ENCODE results near the gene CHST3.
A peak's percentile ranks its signal among the peaks of the same experiment; 100 is the strongest.
"Not testable (repeated sequence)": the region's sequence is repeated elsewhere in the genome, so short reads cannot be mapped to it uniquely, and the experiment has no call there.

Gene CHST3

GRCh38 chr10:71985542-71986250 is 21.5 kb downstream of the CHST3 start:
- no peak overlapping the region for H3K27ac ChIP-seq
- DNase-seq (ENCODE audit: low read depth, low spot score), result no peak

GRCh38 chr10:71988895-71989294 is 24.7 kb downstream of the CHST3 start:
- not testable (repeated sequence) for DNase-seq (ENCODE audit: low read depth, low spot score); H3K27ac ChIP-seq

GRCh38 chr10:71989661-71990454 is 25.7 kb downstream of the CHST3 start:
- no peak for DNase-seq (ENCODE audit: low read depth, low spot score)

DNA sequence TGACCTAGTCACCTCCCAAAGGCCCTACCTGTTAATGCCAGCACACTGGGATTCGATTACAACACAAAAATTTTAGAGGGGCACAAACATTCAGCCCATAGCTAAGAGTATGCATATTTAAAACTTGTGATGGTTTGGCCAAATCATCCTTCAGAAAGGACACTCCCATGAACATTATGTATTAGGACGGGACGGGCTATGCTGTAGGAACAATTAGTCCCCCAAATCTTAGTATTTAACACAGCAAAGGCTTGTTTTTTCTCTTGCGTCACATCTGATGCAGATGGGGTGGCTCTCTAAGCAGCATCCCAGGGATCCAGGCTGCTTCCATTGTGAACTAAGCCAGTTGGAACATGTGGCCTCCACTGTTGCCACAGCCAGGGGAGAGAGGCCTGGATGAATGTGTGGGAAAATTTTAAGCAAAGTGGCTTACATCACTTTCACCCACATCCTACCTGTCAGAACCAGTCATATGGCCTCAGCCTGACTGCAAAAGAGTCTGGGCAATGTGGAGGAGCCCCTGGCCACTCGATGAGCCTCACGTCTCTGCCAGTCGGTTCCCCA is 26.6 kb downstream of the CHST3 start:
- no peak overlapping the region for H3K27ac ChIP-seq
- no peak for DNase-seq (ENCODE audit: low read depth, low spot score)

More at GRCh38 chr10:71989661-71990454, 25.7 kb downstream of the CHST3 start:
- no peak overlapping the region for H3K27ac ChIP-seq

DNA sequence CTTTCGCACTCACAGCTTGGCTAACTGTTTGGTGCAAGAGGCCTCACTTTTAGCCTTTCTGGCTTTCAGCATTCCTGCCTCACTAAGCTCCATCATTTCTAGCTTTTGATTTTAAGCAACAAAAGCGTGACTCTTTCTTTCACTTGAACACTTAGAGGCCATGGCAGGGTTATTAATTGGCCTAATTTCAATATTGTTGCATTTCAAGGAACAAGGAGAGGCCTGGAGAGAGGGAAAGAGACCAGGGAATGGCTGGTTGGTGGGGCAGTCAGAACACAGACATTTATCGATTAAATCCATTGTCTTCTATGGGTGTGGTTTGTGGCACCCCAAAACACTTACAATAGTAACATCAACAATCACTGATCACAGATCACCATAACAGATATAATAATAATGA is 31.3 kb downstream of the CHST3 start:
- no peak for DNase-seq (ENCODE audit: low read depth, low spot score)
- H3K27ac ChIP-seq, result no peak overlapping the region

DNA sequence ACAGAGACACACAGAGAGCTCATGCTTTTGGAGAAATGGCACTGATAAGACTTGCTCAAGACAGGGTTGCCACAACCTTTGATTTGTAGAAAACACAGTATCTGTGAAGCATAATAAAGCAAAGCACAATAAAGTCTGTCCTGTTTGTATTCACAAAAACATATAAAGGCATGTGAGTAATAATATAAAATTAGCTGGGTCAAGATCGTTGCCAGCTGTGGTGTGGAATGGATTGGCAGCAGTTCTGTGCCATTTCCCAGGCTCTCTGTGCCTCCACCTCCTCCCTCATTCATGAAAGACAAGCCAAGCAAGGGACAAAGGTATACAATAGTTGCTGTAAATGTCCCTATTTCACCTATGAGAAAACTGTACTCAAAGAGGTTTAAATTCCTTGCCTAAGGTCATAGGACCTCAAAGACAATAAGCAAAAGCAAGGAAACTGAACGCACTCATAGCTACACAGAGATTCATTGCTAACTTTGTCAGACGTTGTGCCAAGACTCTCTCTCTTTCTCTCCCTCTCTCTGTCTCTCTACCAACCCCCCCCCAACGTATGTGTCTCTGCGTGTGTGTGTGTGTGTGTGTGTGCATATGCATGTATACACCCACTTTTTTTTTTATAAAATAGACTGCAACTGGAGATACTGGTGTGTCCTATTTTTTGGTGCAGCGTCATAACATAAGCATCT is 31.8 kb downstream of the CHST3 start:
- no peak overlapping the region for H3K27ac ChIP-seq
- DNase-seq (ENCODE audit: low read depth, low spot score), result no peak

DNA sequence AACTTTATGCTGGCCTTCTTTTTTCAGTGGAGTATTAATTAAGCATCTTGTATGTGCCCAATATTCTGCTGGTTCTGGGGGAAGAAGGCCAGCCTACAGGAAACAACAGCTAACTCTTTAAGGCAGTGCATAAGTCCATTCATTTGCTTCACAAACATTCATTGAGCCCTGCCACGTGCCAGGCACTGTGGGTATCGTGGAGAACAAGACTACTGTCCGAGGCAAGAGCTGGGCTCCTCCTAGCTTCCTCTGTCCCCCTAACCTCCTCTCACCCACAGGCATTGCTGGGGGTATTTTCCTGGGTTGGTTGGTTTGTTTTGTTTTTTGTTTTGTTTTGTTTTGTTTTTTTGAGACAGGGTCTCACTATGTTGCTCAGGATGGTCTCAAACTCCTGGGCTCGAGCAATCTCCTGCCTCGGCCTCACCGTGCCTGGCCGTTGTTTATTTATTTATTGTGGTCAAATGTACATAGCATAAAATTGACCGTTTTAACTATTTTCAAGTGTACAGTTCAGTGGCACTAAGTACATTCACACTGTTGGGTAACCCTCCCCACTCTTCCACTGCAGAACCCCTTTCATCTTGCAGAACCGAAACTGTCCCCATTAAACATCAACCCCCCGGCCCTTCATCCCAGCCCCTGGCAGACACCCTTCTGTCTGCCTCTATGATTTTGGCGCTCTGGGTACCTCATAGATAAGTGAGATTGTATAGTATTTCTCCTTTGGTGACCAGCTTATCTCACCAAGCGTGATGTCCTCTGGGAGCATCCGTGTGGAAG is 32.6 kb downstream of the CHST3 start:
- DNase-seq (ENCODE audit: low read depth, low spot score), result no peak
- H3K27ac ChIP-seq, result no peak overlapping the region

GRCh38 chr10:71998119-71998839 is 34.1 kb downstream of the CHST3 start:
- H3K27ac ChIP-seq, result peak overlapping the region; percentile 78
- DNase-seq (ENCODE audit: low read depth, low spot score), result no peak

GRCh38 chr10:71998840-71999194 is 34.6 kb downstream of the CHST3 start:
- H3K27ac ChIP-seq, result peak overlapping the region; percentile 78
- peak; percentile 56 for DNase-seq (ENCODE audit: low read depth, low spot score)

- DNase-seq (ENCODE audit: low read depth, low spot score), result no peak
- peak overlapping the region; percentile 78 for H3K27ac ChIP-seq
These were observed 35.3 kb downstream of the CHST3 start for GRCh38 chr10:71999360-72000072.

GRCh38 chr10:72000073-72001032 is 36.2 kb downstream of the CHST3 start:
- DNase-seq (ENCODE audit: low read depth, low spot score), result no peak
- H3K27ac ChIP-seq, result no peak overlapping the region

- DNase-seq (ENCODE audit: low read depth, low spot score), result no peak
- no peak overlapping the region for H3K27ac ChIP-seq
These were observed 36.8 kb downstream of the CHST3 start for GRCh38 chr10:72001033-72001395.

DNA sequence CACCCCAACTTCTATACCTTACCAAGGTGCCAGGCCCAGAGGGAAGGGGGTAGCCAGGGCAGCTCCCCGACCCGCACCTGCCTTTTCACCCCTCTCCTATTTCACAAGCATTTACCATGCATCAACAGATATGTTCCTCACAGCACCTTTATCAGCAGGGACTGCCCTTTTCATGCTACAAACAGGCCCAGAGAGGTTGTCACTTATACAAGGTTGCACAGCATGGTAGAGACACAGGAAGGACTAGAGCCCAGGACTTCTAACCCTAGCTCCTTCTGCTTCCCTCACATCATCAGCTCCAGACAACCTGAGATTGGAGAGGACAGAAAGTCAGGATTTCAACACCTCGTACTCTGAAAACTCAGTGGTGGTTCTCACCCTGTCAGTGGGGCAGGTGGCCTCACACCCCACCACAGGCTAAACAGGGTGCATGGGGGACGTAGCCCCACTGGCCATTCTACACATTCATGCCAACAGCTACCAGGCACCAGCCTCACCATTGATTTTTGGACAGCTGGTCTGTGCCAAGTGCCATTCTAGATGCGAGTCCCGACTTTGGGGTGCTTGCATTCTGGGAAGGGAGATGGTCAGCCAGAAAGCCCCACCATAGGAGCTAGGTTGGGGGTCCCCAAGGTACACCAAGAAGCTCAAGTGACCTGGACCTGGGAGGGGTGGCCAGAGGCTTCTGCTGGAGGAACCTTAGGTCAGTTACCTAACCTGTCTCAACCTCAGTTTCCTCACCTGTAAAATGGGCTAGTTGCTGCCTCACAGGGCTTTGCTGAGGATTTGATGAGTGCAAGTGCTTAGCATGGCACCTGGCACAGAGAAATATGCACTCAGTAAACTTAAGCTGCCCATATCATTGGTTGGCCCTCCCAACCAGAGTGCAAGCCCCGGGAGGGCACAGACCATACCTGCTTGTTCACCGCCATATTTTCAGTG is 38.4 kb downstream of the CHST3 start:
- no peak overlapping the region for H3K27ac ChIP-seq
- no peak for DNase-seq (ENCODE audit: low read depth, low spot score)

- no peak overlapping the region for H3K27ac ChIP-seq
- DNase-seq (ENCODE audit: low read depth, low spot score), result no peak
These were observed 41.8 kb downstream of the CHST3 start for GRCh38 chr10:72006026-72006425.

GRCh38 chr10:72007246-72007892 is 43.2 kb downstream of the CHST3 start:
- DNase-seq (ENCODE audit: low read depth, low spot score), result no peak
- no peak overlapping the region for H3K27ac ChIP-seq

Measured in epithelial cell of prostate (primary cell).